ENCODE measurements around the gene ZNF282. TPM values are rescaled to one million over a fixed set of nuclear protein-coding genes. Genes with fewer than 3 reads are reported as not detected.
"Not testable (repeated sequence)": the region's sequence is repeated elsewhere in the genome, so short reads cannot be mapped to it uniquely, and the experiment has no call there.

Gene ZNF282
- total RNA-seq, 1 donor from 2014 or later = 35.4 TPM

DNA sequence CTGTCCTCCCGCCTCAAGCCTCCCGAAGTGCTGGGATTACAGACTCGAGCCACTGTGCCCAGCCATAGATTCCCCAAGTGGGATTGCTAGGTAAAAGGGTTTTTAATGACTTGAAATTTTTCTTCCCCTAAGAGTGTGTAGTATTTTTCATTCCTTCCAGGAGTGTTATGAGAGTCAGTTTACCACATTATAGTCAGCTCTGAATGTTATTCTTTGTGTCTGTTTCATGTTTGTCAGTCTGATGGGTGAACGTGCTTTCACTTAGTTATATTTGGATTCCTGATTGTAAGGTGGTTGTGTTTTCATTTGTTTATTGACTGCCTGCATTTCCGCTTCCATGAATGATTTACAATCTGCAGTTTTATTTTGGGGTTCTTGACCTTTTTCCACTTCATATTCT is 50.4 kb downstream of the ZNF282 start:
- Mint-ChIP-seq H3K9me3 (peaks cover 6% of the 10 kb centered on the region), H3K27ac (no peak overlapping the region), H3K4me1 (ENCODE audit: unreplicated experiment) (peaks cover 19% of the 10 kb centered on the region), H3K36me3 (peaks cover 22% of the 10 kb centered on the region), H3K27me3 (no peaks in the 10 kb centered on the region), H3K4me3 (no peak overlapping the region)
- DNase-seq (ENCODE audit: extremely low spot score, unreplicated experiment) = no peak
- TF ChIP-seq, protein P1, sequence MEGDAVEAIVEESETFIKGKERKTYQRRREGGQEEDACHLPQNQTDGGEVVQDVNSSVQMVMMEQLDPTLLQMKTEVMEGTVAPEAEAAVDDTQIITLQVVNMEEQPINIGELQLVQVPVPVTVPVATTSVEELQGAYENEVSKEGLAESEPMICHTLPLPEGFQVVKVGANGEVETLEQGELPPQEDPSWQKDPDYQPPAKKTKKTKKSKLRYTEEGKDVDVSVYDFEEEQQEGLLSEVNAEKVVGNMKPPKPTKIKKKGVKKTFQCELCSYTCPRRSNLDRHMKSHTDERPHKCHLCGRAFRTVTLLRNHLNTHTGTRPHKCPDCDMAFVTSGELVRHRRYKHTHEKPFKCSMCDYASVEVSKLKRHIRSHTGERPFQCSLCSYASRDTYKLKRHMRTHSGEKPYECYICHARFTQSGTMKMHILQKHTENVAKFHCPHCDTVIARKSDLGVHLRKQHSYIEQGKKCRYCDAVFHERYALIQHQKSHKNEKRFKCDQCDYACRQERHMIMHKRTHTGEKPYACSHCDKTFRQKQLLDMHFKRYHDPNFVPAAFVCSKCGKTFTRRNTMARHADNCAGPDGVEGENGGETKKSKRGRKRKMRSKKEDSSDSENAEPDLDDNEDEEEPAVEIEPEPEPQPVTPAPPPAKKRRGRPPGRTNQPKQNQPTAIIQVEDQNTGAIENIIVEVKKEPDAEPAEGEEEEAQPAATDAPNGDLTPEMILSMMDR (conservative IDR thresholded peaks at IDR 0.05) = no peak

DNA sequence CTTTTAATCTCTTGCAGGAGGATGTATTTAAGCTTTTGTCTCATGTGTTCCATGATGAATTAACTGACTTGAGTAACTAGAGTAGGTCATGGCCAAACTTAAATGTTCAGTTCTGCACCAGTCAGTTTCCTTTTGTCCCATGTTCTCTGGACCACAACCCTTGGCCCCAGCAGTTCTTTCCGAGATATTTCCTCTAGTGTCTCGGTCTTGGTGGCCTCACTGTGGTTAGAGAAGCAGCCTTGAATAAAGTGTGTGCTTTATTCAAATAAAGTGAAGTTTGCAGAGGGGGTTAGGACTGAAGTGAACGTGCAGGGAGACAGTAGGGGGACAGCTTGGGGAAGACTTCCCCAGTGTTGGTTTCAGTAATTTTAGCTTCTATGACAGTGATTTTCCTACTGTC is 53.4 kb downstream of the ZNF282 start:
- H3K4me1 Mint-ChIP-seq (ENCODE audit: unreplicated experiment) = peaks cover 13% of the 10 kb centered on the region
- H3K27me3 Mint-ChIP-seq = no peaks in the 10 kb centered on the region

DNA sequence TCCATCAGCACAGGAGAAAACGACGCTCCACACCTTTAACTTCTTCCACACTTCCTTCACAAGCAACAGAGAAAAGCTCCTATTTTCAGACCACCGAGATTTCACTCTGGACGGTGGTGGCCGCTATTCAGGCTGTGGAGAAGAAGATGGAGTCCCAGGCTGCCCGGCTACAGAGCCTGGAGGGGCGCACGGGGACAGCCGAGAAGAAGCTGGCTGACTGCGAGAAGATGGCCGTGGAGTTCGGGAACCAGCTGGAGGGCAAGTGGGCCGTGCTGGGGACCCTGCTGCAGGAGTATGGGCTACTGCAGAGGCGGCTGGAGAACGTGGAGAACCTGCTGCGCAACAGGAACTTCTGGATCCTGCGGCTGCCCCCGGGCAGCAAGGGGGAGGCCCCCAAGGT is 54.8 kb downstream of the ZNF282 start:
- DNase-seq (ENCODE audit: extremely low spot score, unreplicated experiment) = not testable (repeated sequence)

More for the DNA sequence above, 53.4 kb downstream of the ZNF282 start:
- TF ChIP-seq, protein P1 (conservative IDR thresholded peaks at IDR 0.05) = no peak
- H3K4me3 Mint-ChIP-seq = no peak overlapping the region
- H3K36me3 Mint-ChIP-seq = peaks cover 22% of the 10 kb centered on the region
- no peak overlapping the region for H3K27ac Mint-ChIP-seq
- H3K9me3 Mint-ChIP-seq = no peaks in the 10 kb centered on the region
- no peak for DNase-seq (ENCODE audit: extremely low spot score, unreplicated experiment)

DNA sequence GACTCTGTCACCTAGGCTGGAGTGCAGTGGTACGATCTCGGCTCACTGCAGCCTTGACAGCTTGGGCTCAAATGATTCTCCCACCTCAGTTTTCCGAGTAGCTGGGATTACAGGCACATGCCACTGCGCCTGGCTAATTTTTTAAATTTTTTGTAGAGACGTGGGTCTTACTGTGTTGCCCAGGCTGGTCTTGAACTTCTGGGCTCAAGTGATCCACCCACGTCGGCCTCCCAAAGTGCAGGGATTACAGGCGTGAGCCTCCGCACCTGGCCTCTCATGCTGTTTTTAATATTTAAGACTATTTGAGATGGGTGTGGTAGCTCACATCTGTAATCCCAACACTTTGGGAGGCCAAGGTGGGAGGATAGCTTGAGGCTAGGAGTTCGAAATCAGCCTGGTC is 56.2 kb downstream of the ZNF282 start:
- not testable (repeated sequence) for H3K4me1 Mint-ChIP-seq (ENCODE audit: unreplicated experiment); H3K27ac Mint-ChIP-seq; DNase-seq (ENCODE audit: extremely low spot score, unreplicated experiment); H3K27me3 Mint-ChIP-seq; H3K4me3 Mint-ChIP-seq; H3K9me3 Mint-ChIP-seq
- H3K36me3 Mint-ChIP-seq = peaks cover 17% of the 10 kb centered on the region

More for the DNA sequence above, 54.8 kb downstream of the ZNF282 start:
- Mint-ChIP-seq H3K4me1 (ENCODE audit: unreplicated experiment) (peaks cover 13% of the 10 kb centered on the region), H3K36me3 (peaks cover 18% of the 10 kb centered on the region)
- H3K27ac Mint-ChIP-seq, H3K9me3 Mint-ChIP-seq, H3K4me3 Mint-ChIP-seq, H3K27me3 Mint-ChIP-seq: not testable (repeated sequence)

DNA sequence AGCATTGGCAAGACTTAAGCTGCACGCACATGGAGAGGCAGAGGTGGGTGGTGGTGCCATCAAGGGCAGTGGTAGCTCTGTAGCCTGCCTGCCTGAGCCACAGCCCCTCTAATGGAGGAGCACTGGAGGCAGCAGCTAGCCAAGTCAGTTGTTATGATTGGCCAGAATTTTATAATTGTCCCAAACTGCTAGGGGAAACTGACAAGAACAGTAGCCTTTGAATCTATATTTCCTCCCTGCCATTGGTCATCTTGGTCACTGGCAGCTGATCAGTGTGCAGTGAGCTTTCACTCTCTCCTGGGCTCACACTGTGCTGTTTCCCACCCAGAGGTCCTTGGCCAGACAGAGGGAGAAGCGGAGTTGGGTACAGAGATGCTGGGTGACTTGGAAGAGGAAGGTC is 57.0 kb downstream of the ZNF282 start:
- no peak for DNase-seq (ENCODE audit: extremely low spot score, unreplicated experiment)
- TF ChIP-seq, protein P1 (conservative IDR thresholded peaks at IDR 0.05) = no peak
- no peaks in the 10 kb centered on the region for H3K9me3 Mint-ChIP-seq
- peaks cover 17% of the 10 kb centered on the region for H3K36me3 Mint-ChIP-seq
- peaks cover 8% of the 10 kb centered on the region for H3K4me1 Mint-ChIP-seq (ENCODE audit: unreplicated experiment)
- H3K27me3 Mint-ChIP-seq = no peaks in the 10 kb centered on the region
- no peak overlapping the region for H3K4me3 Mint-ChIP-seq
- H3K27ac Mint-ChIP-seq = no peak overlapping the region

DNA sequence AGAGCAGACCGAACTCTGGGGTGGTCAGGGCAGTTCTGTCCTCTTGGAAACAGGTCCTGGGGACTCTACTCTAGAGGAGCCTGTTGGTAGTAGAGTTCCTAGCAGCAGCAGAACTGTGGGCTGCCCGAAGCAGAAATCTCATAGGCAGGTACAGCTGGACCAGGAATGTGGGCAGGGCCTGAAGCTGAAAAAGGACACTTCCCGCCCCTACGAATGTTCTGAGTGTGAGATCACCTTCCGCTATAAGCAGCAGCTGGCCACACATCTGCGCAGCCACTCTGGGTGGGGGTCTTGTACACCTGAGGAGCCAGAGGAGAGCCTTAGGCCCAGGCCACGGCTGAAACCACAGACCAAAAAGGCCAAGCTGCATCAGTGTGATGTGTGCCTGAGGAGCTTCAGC is 58.3 kb downstream of the ZNF282 start:
- Mint-ChIP-seq H3K27ac (no peak overlapping the region), H3K36me3 (peaks cover 13% of the 10 kb centered on the region), H3K4me1 (ENCODE audit: unreplicated experiment) (peaks cover 2% of the 10 kb centered on the region), H3K4me3 (no peak overlapping the region), H3K9me3 (no peaks in the 10 kb centered on the region), H3K27me3 (no peaks in the 10 kb centered on the region)
- TF ChIP-seq, protein P1 (conservative IDR thresholded peaks at IDR 0.05) = no peak
- DNase-seq (ENCODE audit: extremely low spot score, unreplicated experiment) = no peak
